ENCODE results near the gene HOXB1. TPM values are rescaled to one million over a fixed set of nuclear protein-coding genes. Genes with fewer than 3 reads are reported as not detected.

The HOXB1 gene
- total RNA-seq: not detected in 2 replicates

DNA sequence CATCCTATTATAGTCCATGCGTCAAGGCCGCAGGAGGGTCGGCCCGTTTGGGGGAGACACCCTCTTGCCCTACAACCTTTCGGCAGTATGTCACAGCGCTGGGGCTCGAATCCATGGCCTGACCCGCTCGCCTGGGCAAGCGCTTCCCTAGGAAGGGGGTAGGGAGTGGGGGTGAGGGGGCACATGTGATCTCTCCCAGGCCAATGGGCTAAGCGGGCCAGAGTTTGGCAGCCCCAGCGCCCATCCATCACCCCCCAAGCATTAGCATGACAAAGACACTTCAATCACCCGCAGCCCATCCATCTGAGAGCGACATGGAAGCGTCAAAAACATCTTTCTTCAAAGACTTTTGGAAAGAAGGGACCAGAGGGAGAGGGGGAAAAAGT, at the start of gene HOXB1:
Gene HOXB1 (minus strand): TSS at position 125 of the 386 bp plus-strand sequence. CDS start 107 bp downstream, at position 18.

DNA sequence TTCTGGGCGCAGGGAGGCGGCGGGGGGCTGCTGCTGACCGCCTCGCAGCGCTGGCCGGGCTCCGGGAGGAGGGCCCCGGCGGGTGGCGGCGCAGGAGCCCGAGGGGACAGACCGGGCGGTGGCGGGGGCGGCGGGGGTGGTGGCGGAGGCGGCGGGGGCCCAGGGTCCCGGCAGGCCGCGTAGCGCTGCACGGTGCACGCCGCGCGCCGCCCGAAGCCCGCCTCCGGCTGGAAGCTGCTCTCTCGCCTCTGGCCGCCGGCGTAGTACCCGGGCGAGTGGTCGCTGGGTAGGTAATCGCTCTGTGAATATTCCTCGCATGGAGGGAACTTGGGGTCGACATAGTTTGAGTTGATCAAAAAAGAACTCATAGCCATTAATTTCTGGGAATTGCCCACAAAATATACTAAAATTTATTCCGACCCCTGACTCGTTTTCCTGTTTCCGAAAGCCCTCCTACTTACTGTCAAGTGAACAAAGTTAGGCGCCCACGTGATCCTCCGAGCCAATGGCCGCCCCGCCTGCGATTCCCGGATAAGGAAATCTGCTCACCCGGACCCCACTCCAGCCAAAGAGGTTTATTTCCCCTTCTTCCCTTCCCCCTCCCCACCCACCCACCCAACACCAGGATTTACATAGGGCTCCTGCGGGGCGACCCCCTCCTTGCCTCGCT, 47.3 kb upstream of the HOXB1 start, which contains the start of gene HOXB4:
Gene HOXB4 (minus strand): TSS at position 405 of the 670 bp plus-strand sequence. CDS start 31 bp downstream, at position 374.

DNA sequence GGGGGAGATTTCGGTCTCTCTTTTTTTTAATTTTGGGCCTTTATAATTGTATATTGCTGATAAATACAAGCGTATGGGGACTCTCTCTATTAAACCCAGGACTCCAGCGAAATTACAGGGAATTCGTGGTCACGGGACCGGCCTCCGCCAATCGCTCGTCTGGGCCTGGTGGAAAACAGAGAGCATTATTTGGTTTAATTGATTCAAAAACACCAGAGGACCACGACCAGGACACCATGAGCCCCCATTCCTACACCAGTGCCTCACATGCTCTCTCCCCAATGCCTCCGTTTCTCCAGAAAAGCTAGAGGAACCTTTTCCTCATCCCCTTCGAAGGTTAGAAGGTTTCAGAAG, 14.2 kb upstream of the HOXB1 start, which contains the start of gene HOXB2:
Gene HOXB2 (minus strand): TSS at position 88 of the 354 bp plus-strand sequence. CDS start 198 bp downstream, outside the sequence.

Other genes starting within 250 kb of the HOXB1 start
- gene SKAP1, start 100.8 kb downstream of the HOXB1 start, total RNA-seq: not detected in 2 replicates
- gene HOXB2, start 14.1 kb upstream of the HOXB1 start, total RNA-seq: 4.3 and 4.8 TPM in 2 replicates
- 4.9 and 6.0 TPM in 2 replicates for gene HOXB4, start 47.3 kb upstream of the HOXB1 start, total RNA-seq
- 9.1 and 12.2 TPM in 2 replicates for gene HOXB3, start 59.2 kb upstream of the HOXB1 start, total RNA-seq
- gene HOXB5, start 62.8 kb upstream of the HOXB1 start, total RNA-seq: 0.09 TPM in 2 replicates
- gene HOXB6, start 74.0 kb upstream of the HOXB1 start, total RNA-seq: 1.3 and 2.8 TPM in 2 replicates
- 0.90 and 2.2 TPM in 2 replicates for gene HOXB7, start 80.0 kb upstream of the HOXB1 start, total RNA-seq
- not detected in 2 replicates for gene HOXB8, start 84.3 kb upstream of the HOXB1 start, total RNA-seq
- gene HOXB9, start 95.3 kb upstream of the HOXB1 start, total RNA-seq: not detected in 2 replicates
- gene PRAC1, start 191.5 kb upstream of the HOXB1 start, total RNA-seq: not detected in 2 replicates
- gene PRAC2, start 192.2 kb upstream of the HOXB1 start, total RNA-seq: not detected in 2 replicates
- not detected in 2 replicates for gene HOXB13, start 197.7 kb upstream of the HOXB1 start, total RNA-seq